Measurements from ENCODE around the gene ZSCAN25. TPM values are rescaled to one million over a fixed set of nuclear protein-coding genes. Genes with fewer than 3 reads are reported as not detected.
"Not testable (repeated sequence)": the region's sequence is repeated elsewhere in the genome, so short reads cannot be mapped to it uniquely, and the experiment has no call there.

Gene ZSCAN25
- total RNA-seq (2022), result 12.9 and 13.5 TPM in 2 replicates
- Bru-seq, nascent RNA, result percentile 74 among the genes with signal in this experiment
- BruChase-seq, experiment 1, labeled RNA remaining after a 6-hour chase, result percentile 65 among the genes with signal in this experiment
- percentile 74 among the genes with signal in this experiment for BruChase-seq, experiment 2, labeled RNA remaining after a 2-hour chase
- long read RNA-seq, partial matches to known transcripts, result 0 of 5 reads
- long read RNA-seq, other reads (novel, unspliced or antisense), result 5 of 5 reads

DNA sequence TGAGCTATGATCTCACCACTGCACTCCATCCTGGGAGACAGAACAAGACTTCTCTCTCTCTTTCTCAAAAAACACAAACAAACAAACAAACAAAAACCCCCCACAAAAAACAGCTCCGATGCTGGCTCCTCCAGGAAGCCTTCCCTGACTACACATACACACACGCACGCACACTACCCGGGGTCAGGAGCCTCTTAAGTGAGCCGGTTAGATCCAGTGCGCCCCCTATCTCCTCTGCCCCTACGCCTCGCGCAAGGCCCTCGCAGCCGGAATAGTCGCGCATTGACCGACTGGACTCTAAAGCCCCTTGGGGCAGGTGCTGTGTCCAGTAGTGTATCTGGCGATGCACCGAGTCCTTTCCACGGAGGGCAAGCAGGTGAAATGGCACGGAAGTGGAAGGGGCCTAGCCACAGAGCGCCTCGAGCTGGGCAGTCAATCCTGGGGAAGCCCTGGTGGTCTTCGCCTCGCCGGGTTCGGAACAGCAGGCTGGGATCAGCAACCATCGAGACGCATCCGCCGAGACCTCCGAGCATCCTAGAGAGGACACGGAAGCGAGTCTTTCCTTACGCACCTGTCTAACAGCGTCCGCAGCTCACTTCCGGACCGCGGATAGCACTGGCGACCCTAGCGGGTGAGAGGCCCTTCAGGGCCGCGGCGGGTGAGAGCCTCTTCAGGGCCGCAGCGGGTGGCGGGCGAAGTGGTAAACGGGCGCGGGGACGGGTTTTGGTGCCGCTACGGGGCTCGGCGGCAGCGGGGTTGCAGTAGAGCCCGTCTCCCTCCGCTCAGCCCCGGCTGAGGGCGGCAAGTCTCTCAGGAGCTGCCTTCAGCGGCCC lies at the start of gene ZSCAN25:
TSS of gene ZSCAN25 (plus strand) at position 588 of the 833 bp plus-strand sequence. CDS start 2,661 bp downstream, outside the sequence.
- Mint-ChIP-seq H3K9me3 (ENCODE audit: low read depth, unreplicated experiment) (no peaks in the 10 kb centered on the region), H3K4me3 (ENCODE audit: low read depth, unreplicated experiment) (peak within 1 kb of the TSS; percentile 83), H3K27ac (ENCODE audit: unreplicated experiment) (peak within 1 kb of the TSS; percentile 73), H3K4me1 (ENCODE audit: low read depth, unreplicated experiment) (peaks cover 33% of the 10 kb centered on the region), H3K27me3 (ENCODE audit: unreplicated experiment) (peaks cover 11% of the 10 kb centered on the region), H3K36me3 (ENCODE audit: insufficient read depth, unreplicated experiment) (peaks cover 35% of the 10 kb centered on the region)
- intact Hi-C loops (cut with micrococcal nuclease; ENCODE audit: unreplicated experiment), result loop anchor here (10.0 kb wide), 1 partner anchor 122 kb away; no protein-coding TSS in a partner anchor
- CTCF ChIA-PET, result interaction anchor here (0.5 to 1.7 kb wide), 3 partner anchors 91 to 302 kb away, joined by 3 to 12 read pairs (median 3); partner anchors contain the start of gene ZNF789
- no peak for TF ChIP-seq CTCF (IDR thresholded peaks at IDR 0.05; ENCODE audit: unreplicated experiment)
- peak; percentile 85 for DNase-seq
- no TSS peak for BruUV-seq (replicated peaks)

- H3K9me3 Mint-ChIP-seq (ENCODE audit: low read depth, unreplicated experiment); CTCF ChIA-PET; intact Hi-C loops (cut with micrococcal nuclease; ENCODE audit: unreplicated experiment); BruUV-seq (replicated peaks); DNase-seq; H3K4me3 Mint-ChIP-seq (ENCODE audit: low read depth, unreplicated experiment); H3K27ac Mint-ChIP-seq (ENCODE audit: unreplicated experiment); H3K36me3 Mint-ChIP-seq (ENCODE audit: insufficient read depth, unreplicated experiment); H3K4me1 Mint-ChIP-seq (ENCODE audit: low read depth, unreplicated experiment): not testable (repeated sequence)
- H3K27me3 Mint-ChIP-seq (ENCODE audit: unreplicated experiment), result peaks cover 29% of the 10 kb centered on the region
Measured at GRCh38 chr7:99568770-99569169, 48.0 kb upstream of the ZSCAN25 start.

GRCh38 chr7:99571768-99572167 lies 45.0 kb upstream of the ZSCAN25 start:
- Mint-ChIP-seq H3K36me3 (ENCODE audit: insufficient read depth, unreplicated experiment) (no peaks in the 10 kb centered on the region), H3K9me3 (ENCODE audit: low read depth, unreplicated experiment) (no peaks in the 10 kb centered on the region)
- intact Hi-C loops (cut with micrococcal nuclease; ENCODE audit: unreplicated experiment), result no loop called here

DNA sequence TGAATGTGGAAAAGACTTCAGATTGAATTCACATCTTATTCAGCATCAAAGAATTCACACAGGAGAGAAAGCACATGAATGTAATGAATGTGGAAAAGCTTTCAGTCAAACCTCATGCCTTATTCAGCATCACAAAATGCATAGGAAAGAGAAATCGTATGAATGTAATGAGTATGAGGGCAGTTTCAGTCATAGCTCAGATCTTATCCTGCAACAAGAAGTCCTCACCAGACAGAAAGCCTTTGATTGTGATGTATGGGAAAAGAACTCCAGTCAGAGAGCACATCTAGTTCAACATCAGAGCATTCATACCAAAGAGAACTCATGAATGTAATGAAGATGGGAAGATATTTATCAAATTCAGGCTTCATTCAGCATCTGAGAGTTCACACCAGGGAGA lies 43.5 kb upstream of the ZSCAN25 start:
- no peaks in the 10 kb centered on the region for H3K4me1 Mint-ChIP-seq (ENCODE audit: low read depth, unreplicated experiment)
- no peak overlapping the region for H3K27ac Mint-ChIP-seq (ENCODE audit: unreplicated experiment)
- no peaks in the 10 kb centered on the region for H3K36me3 Mint-ChIP-seq (ENCODE audit: insufficient read depth, unreplicated experiment)
- intact Hi-C loops (cut with micrococcal nuclease; ENCODE audit: unreplicated experiment), result no loop called here
- H3K27me3 Mint-ChIP-seq (ENCODE audit: unreplicated experiment), result peaks cover 29% of the 10 kb centered on the region
- CTCF ChIA-PET, result no interaction called here
- no peak for TF ChIP-seq CTCF (IDR thresholded peaks at IDR 0.05; ENCODE audit: unreplicated experiment)
- no TSS peak for BruUV-seq (replicated peaks)
- H3K4me3 Mint-ChIP-seq (ENCODE audit: low read depth, unreplicated experiment), result no peak overlapping the region
- no peak for DNase-seq
- no peaks in the 10 kb centered on the region for H3K9me3 Mint-ChIP-seq (ENCODE audit: low read depth, unreplicated experiment)

More at GRCh38 chr7:99571768-99572167, 45.0 kb upstream of the ZSCAN25 start:
- BruUV-seq (replicated peaks), result no TSS peak
- H3K27ac Mint-ChIP-seq (ENCODE audit: unreplicated experiment), result no peak overlapping the region
- no peak for TF ChIP-seq CTCF (IDR thresholded peaks at IDR 0.05; ENCODE audit: unreplicated experiment)
- no peak overlapping the region for H3K4me3 Mint-ChIP-seq (ENCODE audit: low read depth, unreplicated experiment)
- no peak for DNase-seq
- CTCF ChIA-PET, result no interaction called here
- H3K4me1 Mint-ChIP-seq (ENCODE audit: low read depth, unreplicated experiment), result no peaks in the 10 kb centered on the region
- peaks cover 29% of the 10 kb centered on the region for H3K27me3 Mint-ChIP-seq (ENCODE audit: unreplicated experiment)
